Left lung (tissue), 10 donors: Measurements from ENCODE around the gene ESPN. TPM values are rescaled to one million over a fixed set of nuclear protein-coding genes. Genes with fewer than 3 reads are reported as not detected.

ENCODE experiments used
- ATAC-seq: fragments of 200-7000 bp; cut with Tn5 transposase; one replicate; pipeline ENCODE4 v1.9.1; 2020; ENCODE audit warnings: moderate library complexity
- DNase-seq, 4 donors: peaks; one replicate each; pipeline ENCODE4 v3.0.0-alpha.2; 2013 to 2020
- H3K27ac ChIP-seq, 2 donors: fragments of 200-600 bp; sonication (generic) in 1 of 2; one replicate each; pipeline versions ENCODE4 v1.5.0 to v1.8.0; 2020 to 2021
- H3K27me3 ChIP-seq, 2 donors: fragments of 200-600 bp; sonication (generic) in 1 of 2; one replicate each; pipeline versions ENCODE4 v1.5.0 to v1.8.0; 2020 to 2021
- H3K36me3 ChIP-seq, 2 donors: fragments of 200-600 bp; sonication (generic) in 1 of 2; one replicate each; pipeline versions ENCODE4 v1.5.0 to v1.8.0; 2020 to 2021
- H3K4me1 ChIP-seq, 2 donors: fragments of 200-600 bp; one replicate each; pipeline ENCODE4 v1.8.0; 2021
- H3K4me3 ChIP-seq, 2 donors: fragments of 200-600 bp; sonication (generic) in 1 of 2; one replicate each; pipeline versions ENCODE4 v1.5.0 to v1.8.0; 2020 to 2021; ENCODE audit warnings: mild to moderate bottlenecking in 1 of 2
- H3K9me3 ChIP-seq, 2 donors: fragments of 200-600 bp; sonication (generic) in 1 of 2; one replicate each; pipeline versions ENCODE4 v1.5.0 to v1.8.0; 2020 to 2021
- intact Hi-C, 2 donors: fragments of 100-400 bp; cut with DNase I; formaldehyde crosslinking; loops; one replicate each; pipeline versions ENCODE4 v1.11.2 to v1.14.2; 2022
- polyA plus RNA-seq, 6 donors: library from polyadenylated mRNA; unstranded; fragments of 120-200 nt; gene quantifications; one replicate each; pipeline ENCODE4 v1.2.1, GENCODE V29; 2013; ENCODE audit not compliant: insufficient read length in 6 of 6
- total RNA-seq, 2 donors: library from RNA; stranded (reverse); fragmentation: NEBNext Ultra II Directional; extraction: Animal tissue kit (Norgen Biotek cat#: 25700); gene quantifications; one replicate each; pipeline ENCODE4 v1.2.1, GENCODE V29; 2021
- TF ChIP-seq, protein P1 (sequence below), 2 donors: fragments of 200-600 bp; sonication (generic) in 1 of 2; IDR thresholded peaks; one replicate each; pipeline versions ENCODE4 v1.5.0 to v1.8.0; 2021; ENCODE audit warnings: antibody characterized with exemption in 2 of 2
- donor health status: DM: no; HTN: yes; CAD: no.
- donor health status: DM: no; HTN: no; CAD: no.

Gene ESPN
- total and polyA plus RNA-seq, 8 donors: 1.2 to 3.7 (median 2.2) TPM

DNA sequence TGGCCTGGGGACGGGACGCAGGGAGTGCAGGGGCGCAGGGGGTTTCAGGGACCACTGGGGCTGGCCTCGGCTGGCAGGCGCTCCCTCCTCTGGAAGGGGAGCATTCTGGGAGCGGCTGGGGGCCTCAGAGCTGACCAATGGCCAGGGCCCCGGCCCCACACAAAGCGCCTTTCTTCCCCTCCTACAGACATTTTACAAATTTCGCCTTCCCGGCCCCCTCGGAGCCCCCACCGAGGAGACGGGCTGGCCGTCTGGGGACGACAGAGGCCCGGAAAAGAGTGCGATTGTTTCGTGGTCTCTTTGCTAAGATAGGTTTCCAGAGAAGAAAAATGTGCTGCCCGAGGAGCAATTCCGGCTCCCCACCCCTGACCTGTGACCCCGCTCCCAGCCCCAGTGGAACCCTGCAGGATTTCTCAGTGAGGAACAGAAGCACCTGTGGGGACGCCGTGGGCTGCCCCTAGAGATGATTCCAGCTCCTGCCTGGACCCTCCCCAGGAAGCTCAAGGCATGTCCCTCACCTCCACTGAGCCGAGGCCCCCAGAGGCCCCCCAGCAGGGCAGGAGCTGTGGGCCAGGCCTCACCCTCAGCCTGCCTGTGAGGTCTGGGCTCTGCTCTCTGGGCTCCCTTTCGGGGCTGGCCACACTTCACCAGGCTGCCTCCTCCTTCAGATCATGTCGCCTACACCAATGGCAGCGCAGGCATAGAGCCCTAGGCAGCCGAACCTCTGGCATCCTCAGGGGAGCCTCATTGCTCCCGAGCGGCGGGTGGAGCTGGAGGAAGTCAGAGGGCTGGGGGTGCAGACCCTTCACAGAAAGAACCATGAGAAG, 81.8 kb downstream of the ESPN start:
- H3K9me3 ChIP-seq: no peaks in the 10 kb centered on the region
- ATAC-seq (no peak), DNase-seq (no peak)
- no peak overlapping the region for H3K4me3 ChIP-seq
- TF ChIP-seq, protein P1, sequence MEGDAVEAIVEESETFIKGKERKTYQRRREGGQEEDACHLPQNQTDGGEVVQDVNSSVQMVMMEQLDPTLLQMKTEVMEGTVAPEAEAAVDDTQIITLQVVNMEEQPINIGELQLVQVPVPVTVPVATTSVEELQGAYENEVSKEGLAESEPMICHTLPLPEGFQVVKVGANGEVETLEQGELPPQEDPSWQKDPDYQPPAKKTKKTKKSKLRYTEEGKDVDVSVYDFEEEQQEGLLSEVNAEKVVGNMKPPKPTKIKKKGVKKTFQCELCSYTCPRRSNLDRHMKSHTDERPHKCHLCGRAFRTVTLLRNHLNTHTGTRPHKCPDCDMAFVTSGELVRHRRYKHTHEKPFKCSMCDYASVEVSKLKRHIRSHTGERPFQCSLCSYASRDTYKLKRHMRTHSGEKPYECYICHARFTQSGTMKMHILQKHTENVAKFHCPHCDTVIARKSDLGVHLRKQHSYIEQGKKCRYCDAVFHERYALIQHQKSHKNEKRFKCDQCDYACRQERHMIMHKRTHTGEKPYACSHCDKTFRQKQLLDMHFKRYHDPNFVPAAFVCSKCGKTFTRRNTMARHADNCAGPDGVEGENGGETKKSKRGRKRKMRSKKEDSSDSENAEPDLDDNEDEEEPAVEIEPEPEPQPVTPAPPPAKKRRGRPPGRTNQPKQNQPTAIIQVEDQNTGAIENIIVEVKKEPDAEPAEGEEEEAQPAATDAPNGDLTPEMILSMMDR (IDR thresholded peaks at IDR 0.05): no peak
- H3K27me3 ChIP-seq: peaks cover 0 to 27% of the 10 kb centered on the region in 2 donors
- H3K36me3 ChIP-seq: no peaks in the 10 kb centered on the region
- peaks cover 0 to 6% of the 10 kb centered on the region in 2 donors for H3K4me1 ChIP-seq
- intact Hi-C loops: no loop called here
- H3K27ac ChIP-seq: no peak overlapping the region

DNA sequence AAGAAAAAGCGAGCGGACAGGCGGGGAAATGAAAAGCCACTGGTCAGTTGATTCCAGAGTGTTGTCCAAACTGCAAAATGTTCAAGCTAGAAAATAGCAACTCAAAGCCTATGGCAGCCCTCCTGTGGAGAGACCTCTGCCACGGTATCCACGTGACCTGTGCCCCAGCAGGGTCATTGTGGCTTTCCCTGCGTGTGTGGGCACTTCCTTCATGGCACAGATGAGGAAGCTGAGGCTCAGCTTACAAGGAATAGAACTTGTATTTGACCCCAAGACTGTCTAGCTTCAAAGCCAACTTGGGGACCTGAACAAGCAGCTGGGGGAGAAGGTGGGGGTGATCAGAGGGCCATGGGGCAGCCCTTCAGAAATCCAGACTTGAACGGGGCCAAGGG, 82.5 kb downstream of the ESPN start:
- no peak overlapping the region for H3K27ac ChIP-seq
- H3K4me3 ChIP-seq: no peak overlapping the region
- H3K9me3 ChIP-seq: no peaks in the 10 kb centered on the region
- DNase-seq (no peak), ATAC-seq (no peak)
- no peaks in the 10 kb centered on the region for H3K36me3 ChIP-seq
- intact Hi-C loops: no loop called here
- H3K4me1 ChIP-seq: peaks cover 0 to 6% of the 10 kb centered on the region in 2 donors
- peaks cover 0 to 27% of the 10 kb centered on the region in 2 donors for H3K27me3 ChIP-seq
- TF ChIP-seq, protein P1 (IDR thresholded peaks at IDR 0.05): no peak

- Histone ChIP-seq H3K4me3 (no peak overlapping the region), H3K36me3 (no peaks in the 10 kb centered on the region), H3K27ac (no peak overlapping the region), H3K9me3 (no peaks in the 10 kb centered on the region), H3K4me1 (peaks cover 0 to 4% of the 10 kb centered on the region in 2 donors), H3K27me3 (peaks cover 0 to 27% of the 10 kb centered on the region in 2 donors)
- intact Hi-C loops: no loop called here
- ATAC-seq (no peak), DNase-seq (no peak)
- TF ChIP-seq, protein P1 (IDR thresholded peaks at IDR 0.05): no peak
These were observed 82.9 kb downstream of the ESPN start for GRCh38 chr1:6507461-6507911.

GRCh38 chr1:6508154-6508815, 83.7 kb downstream of the ESPN start:
- Histone ChIP-seq H3K4me3 (no peak overlapping the region), H3K4me1 (no peaks in the 10 kb centered on the region), H3K27ac (no peak overlapping the region), H3K9me3 (no peaks in the 10 kb centered on the region), H3K27me3 (peaks cover 0 to 27% of the 10 kb centered on the region in 2 donors), H3K36me3 (no peaks in the 10 kb centered on the region)
- TF ChIP-seq, protein P1 (IDR thresholded peaks at IDR 0.05): no peak
- no peak for ATAC-seq
- DNase-seq: no peak
- intact Hi-C loops: no loop called here

- Histone ChIP-seq H3K27me3 (peaks cover 0 to 27% of the 10 kb centered on the region in 2 donors), H3K36me3 (no peaks in the 10 kb centered on the region), H3K9me3 (no peaks in the 10 kb centered on the region), H3K27ac (no peak overlapping the region), H3K4me3 (no peak overlapping the region), H3K4me1 (no peaks in the 10 kb centered on the region)
- TF ChIP-seq, protein P1 (IDR thresholded peaks at IDR 0.05): no peak
- ATAC-seq: no peak
- intact Hi-C loops: no loop called here
- DNase-seq: peak in 1 of 4 donors; percentile 47
These were observed 84.2 kb downstream of the ESPN start for GRCh38 chr1:6508816-6509189.
